ENCODE data around the gene IPCEF1.
"Not testable (repeated sequence)": the region's sequence is repeated elsewhere in the genome, so short reads cannot be mapped to it uniquely, and the experiment has no call there.

The IPCEF1 gene

DNA sequence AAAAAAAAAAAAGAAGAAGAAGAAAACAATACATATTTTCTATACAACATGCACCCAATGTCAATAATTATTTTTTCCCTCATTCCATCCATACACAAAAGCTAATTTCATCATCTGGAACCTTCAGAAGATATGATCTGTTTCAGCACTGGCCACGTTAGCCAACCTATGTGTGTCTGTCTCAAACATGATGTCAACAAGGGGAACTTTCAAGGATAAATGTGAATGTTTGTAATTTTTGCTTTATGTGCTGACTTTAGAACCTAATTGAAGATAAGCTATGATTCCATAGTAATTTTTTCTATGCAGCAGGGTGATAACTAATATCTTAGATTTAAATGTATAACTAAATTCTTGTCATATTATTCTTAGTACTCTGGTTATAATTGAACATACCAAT, 37.9 kb downstream of the IPCEF1 start:
- H3K27ac ChIP-seq: peak overlapping the region; percentile 30; the same call in 1 of the 2 replicates
- TF ChIP-seq, protein P1, sequence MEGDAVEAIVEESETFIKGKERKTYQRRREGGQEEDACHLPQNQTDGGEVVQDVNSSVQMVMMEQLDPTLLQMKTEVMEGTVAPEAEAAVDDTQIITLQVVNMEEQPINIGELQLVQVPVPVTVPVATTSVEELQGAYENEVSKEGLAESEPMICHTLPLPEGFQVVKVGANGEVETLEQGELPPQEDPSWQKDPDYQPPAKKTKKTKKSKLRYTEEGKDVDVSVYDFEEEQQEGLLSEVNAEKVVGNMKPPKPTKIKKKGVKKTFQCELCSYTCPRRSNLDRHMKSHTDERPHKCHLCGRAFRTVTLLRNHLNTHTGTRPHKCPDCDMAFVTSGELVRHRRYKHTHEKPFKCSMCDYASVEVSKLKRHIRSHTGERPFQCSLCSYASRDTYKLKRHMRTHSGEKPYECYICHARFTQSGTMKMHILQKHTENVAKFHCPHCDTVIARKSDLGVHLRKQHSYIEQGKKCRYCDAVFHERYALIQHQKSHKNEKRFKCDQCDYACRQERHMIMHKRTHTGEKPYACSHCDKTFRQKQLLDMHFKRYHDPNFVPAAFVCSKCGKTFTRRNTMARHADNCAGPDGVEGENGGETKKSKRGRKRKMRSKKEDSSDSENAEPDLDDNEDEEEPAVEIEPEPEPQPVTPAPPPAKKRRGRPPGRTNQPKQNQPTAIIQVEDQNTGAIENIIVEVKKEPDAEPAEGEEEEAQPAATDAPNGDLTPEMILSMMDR (conservative IDR thresholded peaks at IDR 0.05): no peak

DNA sequence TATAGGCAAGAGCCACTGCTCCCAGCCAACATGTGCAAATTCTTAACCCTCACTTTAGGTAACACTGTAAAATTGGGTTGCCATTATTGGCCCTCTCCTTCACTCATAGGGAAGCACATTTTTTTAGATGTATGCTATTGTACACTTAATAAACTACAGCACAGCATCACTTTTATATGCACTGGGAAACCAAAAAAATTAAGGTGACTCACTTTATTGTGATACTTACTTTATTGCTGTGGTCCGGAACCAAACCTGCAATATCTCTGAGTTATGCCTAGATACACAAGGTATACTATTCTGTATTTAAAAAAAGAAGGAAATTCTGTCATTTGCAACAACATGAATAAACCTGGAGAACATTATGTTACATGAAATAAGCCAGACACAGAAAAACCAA, 40.5 kb downstream of the IPCEF1 start:
- no peak overlapping the region for H3K27ac ChIP-seq
- TF ChIP-seq, protein P1 (conservative IDR thresholded peaks at IDR 0.05): no peak

DNA sequence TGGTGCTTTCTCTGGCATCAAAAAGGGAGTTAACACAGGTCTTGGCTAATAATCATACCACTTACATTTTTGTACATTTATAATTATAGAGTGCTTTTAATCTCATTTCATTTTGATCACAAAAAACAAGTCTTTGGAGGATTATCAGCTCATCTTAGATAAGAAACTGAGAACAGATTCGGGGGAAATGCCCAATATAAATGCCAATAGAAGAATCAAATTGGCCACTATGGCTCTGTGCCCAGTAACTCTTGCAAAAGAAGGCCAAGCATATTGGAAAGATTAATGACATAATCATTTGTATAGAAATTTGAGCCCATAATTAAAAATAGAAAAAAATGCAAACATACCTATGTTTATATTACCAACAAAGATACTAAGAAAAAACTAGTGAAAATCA, 42.5 kb downstream of the IPCEF1 start:
- TF ChIP-seq, protein P1 (conservative IDR thresholded peaks at IDR 0.05): no peak
- no peak overlapping the region for H3K27ac ChIP-seq

DNA sequence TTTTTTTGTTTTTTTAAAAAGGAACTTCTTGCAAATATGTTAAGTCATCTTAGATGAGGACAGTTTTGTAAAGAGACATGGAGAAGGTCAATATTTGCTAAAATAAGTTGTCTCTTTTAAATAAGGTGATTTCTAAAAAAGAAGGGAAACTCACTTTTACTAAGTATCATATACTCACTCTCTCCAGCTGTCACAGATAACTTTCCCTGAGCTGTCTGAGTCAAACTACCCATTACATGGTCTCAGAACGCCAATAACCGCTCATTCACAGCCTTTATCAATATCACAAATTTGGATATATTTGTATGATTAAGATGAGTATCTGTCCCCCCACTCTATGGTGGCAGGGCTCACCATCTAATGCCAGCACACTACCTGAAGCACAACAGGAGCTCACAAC, 47.6 kb downstream of the IPCEF1 start:
- TF ChIP-seq, protein P1 (conservative IDR thresholded peaks at IDR 0.05): no peak
- H3K27ac ChIP-seq: no peak overlapping the region

DNA sequence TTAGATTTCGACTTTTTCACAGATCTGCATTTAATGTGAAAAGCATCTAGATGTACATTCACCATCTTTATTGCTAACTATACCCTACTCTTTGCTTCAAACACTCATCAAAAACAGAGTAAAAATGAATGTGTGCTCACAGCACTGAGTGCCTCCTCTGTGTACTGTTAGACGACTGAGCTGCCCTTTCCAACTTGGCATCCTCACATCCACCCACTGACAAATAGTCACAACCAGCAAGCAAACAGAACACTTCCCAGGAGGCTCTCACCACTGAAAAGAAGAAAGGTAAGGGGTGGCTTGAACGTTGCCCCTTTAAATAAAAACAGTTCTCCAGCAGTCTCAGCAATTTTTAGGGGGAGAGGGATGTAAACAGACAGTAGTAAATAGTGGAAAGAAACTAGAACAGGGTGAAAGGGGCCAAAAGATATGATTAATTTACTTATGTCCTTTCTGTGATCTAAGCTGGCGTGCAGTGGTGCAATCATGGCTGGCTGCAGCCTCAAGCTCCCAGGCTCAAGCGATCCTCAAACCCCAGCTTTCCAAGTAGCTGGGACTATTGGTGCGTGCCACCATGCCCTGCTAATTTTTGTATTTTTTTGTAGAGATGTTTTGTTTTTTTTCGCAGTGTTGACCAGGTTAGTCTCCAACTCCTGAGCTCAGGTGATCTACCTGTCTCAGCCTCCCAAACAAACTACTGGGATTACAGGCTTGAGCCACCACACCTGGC, 48.7 kb downstream of the IPCEF1 start:
- H3K27ac ChIP-seq: no peak overlapping the region
- TF ChIP-seq, protein P1 (conservative IDR thresholded peaks at IDR 0.05): no peak

DNA sequence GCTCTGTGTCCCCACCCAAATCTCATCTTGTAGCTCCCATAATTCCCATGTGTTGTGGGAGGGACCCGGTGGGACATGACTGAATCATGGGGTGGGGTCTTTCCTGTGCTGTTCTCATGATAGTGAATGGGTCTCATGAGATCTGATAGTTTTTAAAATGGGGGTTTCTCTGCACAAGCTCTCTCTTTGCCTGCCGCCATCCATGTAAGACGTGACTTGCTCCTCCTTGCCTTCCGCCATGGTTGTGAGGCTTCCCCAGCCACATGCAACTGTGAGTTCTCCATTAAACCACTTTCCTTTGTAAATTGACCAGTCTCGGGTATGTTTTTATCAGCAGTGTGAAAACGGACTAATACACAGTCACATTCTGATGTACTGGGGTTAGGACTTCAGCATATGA, 49.5 kb downstream of the IPCEF1 start:
- H3K27ac ChIP-seq: not testable (repeated sequence)

DNA sequence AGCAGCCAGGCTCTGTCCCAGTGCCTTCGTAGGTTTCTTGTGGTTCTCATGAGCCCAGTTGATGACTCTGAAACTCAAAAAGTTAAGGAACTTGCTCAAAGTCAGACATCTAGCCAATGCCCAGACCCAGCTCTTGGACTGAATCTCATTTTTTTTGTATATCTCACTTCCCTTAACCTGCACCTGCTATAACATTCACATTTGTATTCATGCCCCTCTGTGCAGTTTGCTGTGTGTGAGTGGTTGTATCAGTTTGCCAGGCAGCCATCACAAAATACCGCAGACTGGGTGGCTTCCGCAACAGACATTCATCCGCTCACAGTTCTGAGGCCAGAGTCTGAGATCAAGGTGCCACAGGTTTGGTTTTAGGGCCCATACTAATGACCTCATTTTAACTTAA, 49.9 kb downstream of the IPCEF1 start:
- TF ChIP-seq, protein P1 (conservative IDR thresholded peaks at IDR 0.05): no peak
- no peak overlapping the region for H3K27ac ChIP-seq

DNA sequence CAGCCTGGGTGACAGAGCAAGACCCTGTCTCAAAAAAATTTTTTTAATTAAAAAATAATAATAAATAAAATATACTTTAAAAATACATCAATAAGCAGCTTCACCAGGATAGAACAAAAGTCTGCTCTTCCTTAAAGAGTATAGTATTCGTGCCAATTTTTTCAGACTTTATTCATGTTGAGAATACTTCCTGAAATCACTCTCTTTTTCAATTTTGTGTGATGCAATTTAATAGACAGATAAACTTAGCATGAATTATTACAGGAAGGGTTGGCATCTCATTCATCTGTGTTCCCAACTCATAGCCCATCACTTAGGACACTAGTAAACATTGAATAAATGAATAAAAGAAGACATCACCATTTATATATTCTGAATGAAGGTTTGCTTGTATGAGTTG, 52.4 kb downstream of the IPCEF1 start:
- TF ChIP-seq, protein P1 (conservative IDR thresholded peaks at IDR 0.05): no peak
- H3K27ac ChIP-seq: no peak overlapping the region

DNA sequence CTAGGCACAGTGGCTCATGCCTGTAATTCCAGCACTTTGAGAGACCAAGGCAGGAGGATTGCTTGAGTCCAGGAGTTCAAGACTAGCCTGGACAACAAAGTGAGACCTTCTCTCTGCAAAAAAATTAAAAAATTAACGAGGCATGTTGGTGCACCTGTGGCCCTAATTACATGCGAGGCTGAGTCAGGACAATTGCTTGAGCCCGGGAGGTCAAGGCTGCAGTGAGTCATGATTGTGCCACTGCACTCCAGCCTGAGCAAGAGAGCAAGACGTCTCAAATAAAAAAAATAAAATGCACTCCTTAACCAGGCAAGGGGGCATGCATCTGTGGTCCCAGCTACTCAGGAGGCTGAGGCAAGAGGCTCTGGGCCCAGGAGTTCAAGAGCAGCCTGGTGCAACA, 53.0 kb downstream of the IPCEF1 start:
- H3K27ac ChIP-seq: not testable (repeated sequence)

Data from VCaP (cell line).